GM18907 (cell line): Measurements from ENCODE around the gene C6orf47.
A peak's percentile ranks its signal among the peaks of the same experiment; 100 is the strongest.

ENCODE experiments used
- ATAC-seq: cut with Tn5 transposase; IDR thresholded peaks from one replicate; pipeline ENCODE4 v1.9.1; 2021; ENCODE audit warnings: mild to moderate bottlenecking, moderate library complexity; ENCODE audit not compliant: unreplicated experiment

The C6orf47 gene

GRCh38 chr6:31636698-31637596 lies 23.6 kb downstream of the C6orf47 start:
- no peak for ATAC-seq

DNA sequence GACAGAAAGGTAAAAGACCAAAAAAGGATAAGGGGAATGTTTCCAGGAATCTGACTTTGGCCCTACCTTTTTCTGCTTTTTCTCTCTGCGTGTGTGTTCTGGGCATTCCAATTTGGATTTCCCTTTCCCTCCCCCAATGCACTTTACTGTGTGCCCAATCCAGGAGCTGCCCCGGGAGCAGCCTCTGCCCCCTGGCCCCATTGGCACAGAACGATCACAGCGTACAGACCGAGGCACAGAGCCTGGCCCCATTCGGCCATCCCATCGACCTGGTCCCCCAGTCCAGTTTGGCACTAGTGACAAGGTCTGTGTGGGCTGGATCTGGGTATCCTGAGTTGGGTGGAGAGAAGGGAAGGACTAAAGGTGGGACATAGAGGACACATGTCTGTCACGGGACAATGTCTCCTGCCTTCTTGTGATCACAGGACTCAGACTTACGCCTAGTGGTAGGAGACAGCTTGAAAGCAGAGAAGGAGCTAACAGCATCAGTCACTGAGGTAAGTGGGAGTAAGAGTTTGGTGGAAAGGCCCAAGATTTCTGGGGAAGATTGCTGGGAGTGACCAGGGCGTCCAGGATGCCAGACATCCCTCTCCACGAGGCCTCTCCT lies 25.5 kb downstream of the C6orf47 start:
- no peak for ATAC-seq

DNA sequence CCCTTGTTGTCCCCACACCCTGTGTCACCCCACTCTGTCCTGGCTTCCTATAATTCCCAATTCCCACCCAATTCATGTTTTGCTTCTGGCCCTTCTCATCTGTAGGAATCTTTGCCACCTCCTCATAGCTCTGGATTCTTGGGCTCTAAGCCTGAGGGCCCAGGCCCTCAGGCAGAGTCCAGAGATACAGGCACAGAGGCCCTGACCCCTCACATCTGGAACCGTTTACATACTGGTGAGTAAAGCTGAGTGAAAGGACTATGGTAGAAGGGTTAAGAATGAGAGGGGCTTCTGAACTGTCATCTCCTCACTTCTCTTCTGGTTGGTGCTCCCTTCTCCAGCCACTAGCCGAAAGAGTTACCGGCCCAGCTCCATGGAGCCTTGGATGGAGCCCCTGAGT lies 26.4 kb downstream of the C6orf47 start:
- no peak for ATAC-seq

- ATAC-seq: no peak
These were observed 27.1 kb downstream of the C6orf47 start for GRCh38 chr6:31633447-31633846.

DNA sequence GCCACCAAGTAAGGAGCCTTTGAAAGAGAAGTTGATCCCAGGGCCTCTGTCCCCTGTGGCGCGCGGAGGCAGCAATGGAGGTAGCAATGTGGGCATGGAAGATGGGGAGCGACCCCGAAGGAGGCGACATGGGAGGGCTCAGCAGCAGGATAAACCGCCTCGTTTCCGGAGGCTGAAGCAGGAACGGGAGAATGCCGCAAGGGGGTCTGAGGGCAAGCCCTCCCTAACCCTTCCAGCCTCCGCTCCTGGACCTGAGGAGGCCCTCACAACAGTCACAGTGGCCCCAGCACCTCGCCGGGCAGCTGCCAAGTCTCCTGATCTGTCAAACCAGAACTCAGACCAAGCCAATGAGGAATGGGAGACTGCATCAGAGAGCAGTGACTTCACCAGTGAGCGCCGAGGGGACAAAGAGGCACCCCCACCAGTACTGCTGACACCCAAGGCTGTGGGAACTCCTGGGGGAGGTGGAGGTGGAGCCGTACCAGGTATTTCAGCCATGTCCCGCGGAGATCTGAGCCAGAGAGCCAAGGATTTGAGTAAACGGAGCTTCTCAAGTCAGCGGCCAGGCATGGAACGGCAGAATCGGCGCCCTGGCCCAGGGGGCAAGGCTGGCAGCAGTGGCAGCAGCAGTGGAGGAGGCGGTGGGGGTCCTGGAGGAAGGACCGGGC lies 28.2 kb downstream of the C6orf47 start:
- ATAC-seq: no peak

DNA sequence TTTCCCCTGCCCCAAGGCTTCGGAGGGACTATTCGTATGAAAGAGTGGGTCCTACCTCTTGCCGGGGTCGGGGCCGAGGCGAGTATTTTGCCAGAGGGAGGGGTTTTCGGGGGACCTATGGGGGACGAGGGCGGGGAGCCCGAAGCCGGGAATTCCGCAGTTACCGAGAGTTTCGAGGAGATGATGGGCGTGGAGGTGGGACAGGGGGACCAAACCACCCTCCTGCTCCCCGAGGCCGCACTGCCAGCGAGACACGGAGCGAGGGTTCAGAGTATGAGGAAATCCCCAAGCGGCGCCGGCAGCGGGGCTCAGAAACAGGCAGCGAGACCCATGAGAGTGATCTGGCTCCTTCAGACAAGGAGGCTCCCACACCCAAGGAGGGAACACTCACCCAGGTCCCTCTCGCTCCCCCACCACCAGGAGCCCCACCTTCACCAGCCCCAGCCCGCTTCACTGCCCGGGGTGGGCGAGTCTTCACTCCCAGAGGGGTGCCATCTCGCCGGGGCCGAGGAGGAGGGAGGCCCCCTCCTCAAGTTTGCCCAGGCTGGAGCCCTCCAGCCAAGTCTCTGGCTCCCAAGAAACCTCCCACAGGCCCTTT lies 28.8 kb downstream of the C6orf47 start:
- ATAC-seq: no peak

- no peak for ATAC-seq
These were observed 29.4 kb downstream of the C6orf47 start for GRCh38 chr6:31631209-31631608.

GRCh38 chr6:31630177-31630934 lies 30.2 kb downstream of the C6orf47 start:
- no peak for ATAC-seq

GRCh38 chr6:31629014-31629413 lies 31.6 kb downstream of the C6orf47 start:
- no peak for ATAC-seq

DNA sequence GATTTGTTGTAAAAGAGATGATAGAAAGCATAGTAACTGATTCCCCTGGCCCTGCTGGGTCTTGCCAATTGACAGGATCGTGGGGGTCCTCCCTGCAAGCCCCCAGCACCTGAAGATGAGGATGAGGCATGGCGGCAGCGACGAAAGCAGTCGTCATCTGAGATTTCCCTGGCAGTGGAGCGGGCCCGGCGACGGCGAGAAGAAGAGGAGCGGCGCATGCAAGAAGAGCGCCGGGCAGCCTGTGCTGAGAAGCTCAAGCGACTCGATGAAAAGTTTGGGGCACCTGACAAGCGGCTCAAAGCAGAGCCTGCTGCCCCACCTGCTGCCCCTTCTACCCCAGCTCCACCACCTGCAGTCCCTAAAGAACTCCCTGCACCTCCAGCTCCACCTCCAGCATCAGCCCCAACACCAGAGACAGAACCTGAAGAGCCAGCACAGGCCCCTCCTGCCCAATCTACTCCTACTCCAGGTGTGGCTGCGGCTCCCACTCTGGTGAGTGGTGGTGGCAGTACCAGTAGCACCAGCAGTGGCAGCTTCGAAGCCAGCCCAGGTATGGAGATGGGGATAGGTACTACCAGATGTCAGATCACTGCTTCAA lies 32.8 kb downstream of the C6orf47 start:
- no peak for ATAC-seq

- ATAC-seq: no peak
These were observed 33.6 kb downstream of the C6orf47 start for GRCh38 chr6:31626952-31627351.

- no peak for ATAC-seq
These were observed 36.5 kb downstream of the C6orf47 start for GRCh38 chr6:31624070-31624469.

GRCh38 chr6:31622684-31623091 lies 37.9 kb downstream of the C6orf47 start:
- no peak for ATAC-seq

GRCh38 chr6:31621991-31622390 lies 38.6 kb downstream of the C6orf47 start:
- ATAC-seq: no peak

DNA sequence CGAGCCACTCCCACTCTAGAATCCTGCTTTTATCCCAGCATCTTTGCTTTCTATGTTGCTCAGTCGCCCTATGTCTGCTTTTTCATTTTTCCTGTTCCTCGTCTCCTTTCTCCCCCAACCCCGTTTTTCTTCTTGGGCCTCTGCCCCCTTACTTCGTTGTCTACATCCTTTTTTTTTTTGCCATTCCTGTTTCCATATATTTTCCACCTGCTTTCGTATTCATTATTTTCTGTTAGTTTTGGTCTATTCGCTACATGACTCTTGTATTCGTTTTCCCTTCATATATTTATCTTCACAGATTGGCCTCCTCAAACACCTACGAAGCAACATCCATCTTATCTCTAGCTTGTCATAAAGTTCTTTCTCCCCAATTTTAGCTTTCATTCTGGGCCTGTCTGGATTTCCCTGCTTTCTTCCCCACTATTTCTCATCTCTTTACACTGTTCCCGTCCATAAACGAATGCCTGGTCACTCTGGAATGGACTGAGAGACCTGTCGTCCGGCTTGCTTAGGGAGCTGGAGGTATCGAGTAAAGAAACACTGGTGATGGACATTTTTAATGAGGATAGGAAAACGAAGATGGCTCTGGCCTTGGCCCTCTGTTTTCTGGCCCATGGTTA lies 39.1 kb downstream of the C6orf47 start:
- ATAC-seq: no peak

GRCh38 chr6:31620586-31621319 lies 39.8 kb downstream of the C6orf47 start, which contains the start of gene PRRC2A:
TSS of gene PRRC2A (plus strand) at chr6:31620715. CDS start at chr6:31622790, 2,075 bp downstream.
- ATAC-seq: peak; percentile 66

DNA sequence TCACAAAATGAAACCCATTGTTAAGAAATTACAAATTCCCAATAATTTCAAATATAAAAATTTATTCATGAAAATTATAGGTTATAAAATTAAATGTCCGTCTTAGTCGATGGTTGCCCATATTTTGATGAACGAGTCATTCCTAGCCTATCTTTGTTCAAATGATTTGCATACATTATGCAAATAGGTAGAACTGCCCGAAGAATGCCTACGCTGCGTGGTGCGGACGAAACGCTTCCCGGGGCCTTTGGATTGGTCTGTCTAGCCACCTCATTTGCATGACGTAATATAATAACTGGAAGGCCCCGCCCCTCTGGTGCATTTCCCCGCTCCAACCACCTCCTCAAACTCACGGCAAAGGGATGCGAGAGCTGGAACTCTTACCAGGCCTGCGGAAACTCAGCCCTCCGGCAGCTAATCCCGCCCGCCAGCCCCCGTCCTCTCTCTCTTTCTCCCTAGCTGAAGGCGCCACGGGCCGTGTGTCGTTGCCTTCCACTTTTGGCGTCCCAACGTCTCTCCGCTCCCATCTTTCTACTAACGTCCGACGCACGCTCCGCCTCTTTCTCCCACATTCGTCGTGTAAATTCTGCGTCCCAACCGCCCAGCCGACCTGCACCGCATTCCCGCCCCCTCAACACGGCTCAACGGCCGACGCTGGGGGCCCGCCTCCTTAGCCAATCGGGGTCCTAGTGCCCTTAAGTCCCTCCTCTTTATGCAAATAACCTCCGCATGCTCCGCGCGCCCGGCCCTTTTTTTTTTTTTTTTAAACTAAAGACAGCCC lies 40.6 kb downstream of the C6orf47 start:
- peak; percentile 83 for ATAC-seq

DNA sequence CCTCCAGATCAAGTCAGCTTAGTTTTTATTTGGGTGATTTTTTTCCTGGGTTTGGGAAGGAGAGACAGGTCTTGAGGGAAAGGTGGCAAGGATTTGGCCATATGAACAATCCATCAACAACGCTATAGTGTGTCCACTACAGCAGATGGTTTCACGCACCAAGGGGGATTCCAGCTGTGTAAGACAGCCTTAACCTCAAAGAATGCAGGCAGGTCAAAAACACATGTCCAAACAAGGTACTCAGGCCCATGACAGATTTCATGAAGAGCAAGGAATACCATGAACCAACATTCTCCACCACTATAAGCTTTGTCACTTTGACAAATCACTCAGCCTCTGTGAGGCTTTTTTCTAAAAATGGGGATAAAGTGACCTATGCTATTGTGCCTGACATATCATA lies 43.6 kb downstream of the C6orf47 start:
- no peak for ATAC-seq
